ENCODE data around the gene PTPRE. TPM values are rescaled to one million over a fixed set of nuclear protein-coding genes. Genes with fewer than 3 reads are reported as not detected.
"Not testable (repeated sequence)": the region's sequence is repeated elsewhere in the genome, so short reads cannot be mapped to it uniquely, and the experiment has no call there.

The PTPRE gene
- total and polyA plus RNA-seq, 2 donors from 2014 or later: 1.1 to 25.7 TPM

GRCh38 chr10:128092454-128092853, 185.6 kb downstream of the PTPRE start:
- no peak overlapping the region for H3K9ac ChIP-seq (ENCODE audit: low read length in 3 of 3)
- TF ChIP-seq CTCF (IDR thresholded peaks at IDR 0.05; ENCODE audit: borderline replicate concordance, extremely low read depth, insufficient read depth): no peak
- H3K4me1 ChIP-seq (ENCODE audit: control insufficient read depth in 2 of 3, insufficient read depth in 2 of 3, low read depth in 1 of 3, low read length in 3 of 3): no peaks in the 10 kb centered on the region
- intact Hi-C loops (cut with DNase I): no loop called here
- no peak for FAIRE-seq
- no peak for DNase-seq
- no peak overlapping the region for H3K27ac ChIP-seq (ENCODE audit: low read depth in 2 of 2, low read length in 2 of 2)
- H3K27me3 ChIP-seq (ENCODE audit: control insufficient read depth, insufficient read depth, low read length): no peaks in the 10 kb centered on the region
- no peak overlapping the region for H3K4me3 ChIP-seq (ENCODE audit: low read length in 3 of 3)
- H3K36me3 ChIP-seq (ENCODE audit: control insufficient read depth in 2 of 3, insufficient read depth in 3 of 3, low read length in 3 of 3): no peaks in the 10 kb centered on the region
- no peaks in the 10 kb centered on the region for H3K9me3 ChIP-seq (ENCODE audit: control insufficient read depth in 2 of 3, insufficient read depth in 1 of 3, low read length in 3 of 3)

- FAIRE-seq; H3K36me3 ChIP-seq (ENCODE audit: control insufficient read depth in 2 of 3, insufficient read depth in 3 of 3, low read length in 3 of 3): not testable (repeated sequence)
Measured at GRCh38 chr10:128094596-128094995, 187.7 kb downstream of the PTPRE start.

GRCh38 chr10:128095027-128095752, 188.3 kb downstream of the PTPRE start:
- FAIRE-seq: no peak
- intact Hi-C loops (cut with DNase I): no loop called here
- no peaks in the 10 kb centered on the region for H3K9me3 ChIP-seq (ENCODE audit: control insufficient read depth in 2 of 3, insufficient read depth in 1 of 3, low read length in 3 of 3)
- DNase-seq: no peak
- H3K27me3 ChIP-seq (ENCODE audit: control insufficient read depth, insufficient read depth, low read length): no peaks in the 10 kb centered on the region
- no peak overlapping the region for H3K4me3 ChIP-seq (ENCODE audit: low read length in 3 of 3)
- H3K9ac ChIP-seq (ENCODE audit: low read length in 3 of 3): no peak overlapping the region
- H3K36me3 ChIP-seq (ENCODE audit: control insufficient read depth in 2 of 3, insufficient read depth in 3 of 3, low read length in 3 of 3): no peaks in the 10 kb centered on the region
- no peak overlapping the region for H3K27ac ChIP-seq (ENCODE audit: low read depth in 2 of 2, low read length in 2 of 2)
- TF ChIP-seq CTCF (IDR thresholded peaks at IDR 0.05; ENCODE audit: borderline replicate concordance, extremely low read depth, insufficient read depth): no peak
- no peaks in the 10 kb centered on the region for H3K4me1 ChIP-seq (ENCODE audit: control insufficient read depth in 2 of 3, insufficient read depth in 2 of 3, low read depth in 1 of 3, low read length in 3 of 3)

More at GRCh38 chr10:128094596-128094995, 187.7 kb downstream of the PTPRE start:
- H3K4me3 ChIP-seq (ENCODE audit: low read length in 3 of 3); H3K9me3 ChIP-seq (ENCODE audit: control insufficient read depth in 2 of 3, insufficient read depth in 1 of 3, low read length in 3 of 3); DNase-seq; H3K9ac ChIP-seq (ENCODE audit: low read length in 3 of 3); intact Hi-C loops (cut with DNase I); H3K4me1 ChIP-seq (ENCODE audit: control insufficient read depth in 2 of 3, insufficient read depth in 2 of 3, low read depth in 1 of 3, low read length in 3 of 3); H3K27me3 ChIP-seq (ENCODE audit: control insufficient read depth, insufficient read depth, low read length); H3K27ac ChIP-seq (ENCODE audit: low read depth in 2 of 2, low read length in 2 of 2): not testable (repeated sequence)

GRCh38 chr10:128095753-128096469, 189.0 kb downstream of the PTPRE start:
- H3K4me3 ChIP-seq (ENCODE audit: low read length in 3 of 3): no peak overlapping the region
- no peaks in the 10 kb centered on the region for H3K36me3 ChIP-seq (ENCODE audit: control insufficient read depth in 2 of 3, insufficient read depth in 3 of 3, low read length in 3 of 3)
- intact Hi-C loops (cut with DNase I): no loop called here
- H3K27me3 ChIP-seq (ENCODE audit: control insufficient read depth, insufficient read depth, low read length): no peaks in the 10 kb centered on the region
- TF ChIP-seq CTCF (IDR thresholded peaks at IDR 0.05; ENCODE audit: borderline replicate concordance, extremely low read depth, insufficient read depth): no peak
- H3K9ac ChIP-seq (ENCODE audit: low read length in 3 of 3): no peak overlapping the region
- H3K4me1 ChIP-seq (ENCODE audit: control insufficient read depth in 2 of 3, insufficient read depth in 2 of 3, low read depth in 1 of 3, low read length in 3 of 3): no peaks in the 10 kb centered on the region
- no peak overlapping the region for H3K27ac ChIP-seq (ENCODE audit: low read depth in 2 of 2, low read length in 2 of 2)
- no peak for FAIRE-seq
- no peaks in the 10 kb centered on the region for H3K9me3 ChIP-seq (ENCODE audit: control insufficient read depth in 2 of 3, insufficient read depth in 1 of 3, low read length in 3 of 3)
- no peak for DNase-seq
